ENCODE data around the gene IGSF22.

Gene IGSF22

GRCh38 chr11:18726040-18726439 is at the start of gene IGSF22:
Gene IGSF22 (minus strand): TSS chr11:18726188. CDS start chr11:18724236, 1,952 bp downstream.
- POLR2A ChIA-PET = no interaction called here
- H3K4me3 ChIP-seq (ENCODE audit: low read depth, low read length) = no peak within 1 kb of the TSS
- DNase-seq (ENCODE audit: low read depth, low spot score) = no peak
- CTCF ChIA-PET = interaction anchor here (11.1 kb wide), 1 partner anchor 9 kb away, joined by 132 read pairs; no protein-coding TSS in a partner anchor
- TF ChIP-seq, protein P1, sequence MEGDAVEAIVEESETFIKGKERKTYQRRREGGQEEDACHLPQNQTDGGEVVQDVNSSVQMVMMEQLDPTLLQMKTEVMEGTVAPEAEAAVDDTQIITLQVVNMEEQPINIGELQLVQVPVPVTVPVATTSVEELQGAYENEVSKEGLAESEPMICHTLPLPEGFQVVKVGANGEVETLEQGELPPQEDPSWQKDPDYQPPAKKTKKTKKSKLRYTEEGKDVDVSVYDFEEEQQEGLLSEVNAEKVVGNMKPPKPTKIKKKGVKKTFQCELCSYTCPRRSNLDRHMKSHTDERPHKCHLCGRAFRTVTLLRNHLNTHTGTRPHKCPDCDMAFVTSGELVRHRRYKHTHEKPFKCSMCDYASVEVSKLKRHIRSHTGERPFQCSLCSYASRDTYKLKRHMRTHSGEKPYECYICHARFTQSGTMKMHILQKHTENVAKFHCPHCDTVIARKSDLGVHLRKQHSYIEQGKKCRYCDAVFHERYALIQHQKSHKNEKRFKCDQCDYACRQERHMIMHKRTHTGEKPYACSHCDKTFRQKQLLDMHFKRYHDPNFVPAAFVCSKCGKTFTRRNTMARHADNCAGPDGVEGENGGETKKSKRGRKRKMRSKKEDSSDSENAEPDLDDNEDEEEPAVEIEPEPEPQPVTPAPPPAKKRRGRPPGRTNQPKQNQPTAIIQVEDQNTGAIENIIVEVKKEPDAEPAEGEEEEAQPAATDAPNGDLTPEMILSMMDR (IDR thresholded peaks at IDR 0.05; ENCODE audit: insufficient read depth, low read length, missing control alignments) = no peak

DNA sequence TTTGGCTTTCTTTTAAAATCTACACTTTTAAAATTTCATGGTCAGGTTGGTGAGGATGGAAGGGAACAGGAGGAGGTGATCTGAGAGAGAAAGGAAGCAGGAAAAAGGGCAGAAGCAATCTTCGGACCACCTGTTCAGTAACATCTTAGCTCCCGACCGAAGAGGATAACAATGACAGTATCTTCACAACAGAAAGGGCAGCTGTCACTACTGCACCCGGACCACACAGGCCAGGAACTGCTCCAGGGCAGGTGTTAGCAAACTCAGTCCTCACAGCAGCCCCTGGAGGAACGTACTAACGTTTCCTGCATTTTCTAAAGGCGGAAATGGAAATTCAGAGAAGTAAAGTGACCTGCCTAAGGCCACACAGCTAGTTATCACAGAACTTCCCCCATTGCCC is 48.8 kb upstream of the IGSF22 start:
- no peak for DNase-seq (ENCODE audit: low read depth, low spot score)
- ChIA-PET CTCF (interaction anchor here (0.6 to 6.0 kb wide), 13 partner anchors 9 to 659 kb away, joined by 3 to 67 read pairs (median 6); no protein-coding TSS in a partner anchor), POLR2A (no interaction called here)
- H3K4me3 ChIP-seq (ENCODE audit: low read depth, low read length) = no peak overlapping the region
- TF ChIP-seq, protein P1 (IDR thresholded peaks at IDR 0.05; ENCODE audit: insufficient read depth, low read length, missing control alignments) = no peak

DNA sequence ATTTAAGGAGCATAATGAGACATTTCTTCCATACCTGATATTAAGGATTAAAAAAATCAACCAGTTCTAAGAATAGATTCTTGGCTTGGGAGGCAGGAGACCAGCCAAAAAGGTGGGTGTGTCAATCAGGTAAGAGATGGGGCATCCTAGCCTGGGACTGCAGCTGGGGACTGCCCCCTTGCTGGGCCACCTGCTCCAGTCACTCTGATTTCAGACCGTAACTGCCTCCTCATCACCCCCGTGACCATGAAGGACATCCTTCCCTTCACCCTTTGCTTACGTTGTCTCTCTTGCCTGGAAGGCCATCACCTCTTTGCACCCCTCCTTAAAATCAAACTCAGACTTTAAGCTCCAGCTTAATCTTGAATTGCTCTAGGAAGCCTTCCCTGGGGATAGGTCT is 47.7 kb upstream of the IGSF22 start:
- POLR2A ChIA-PET = no interaction called here

GRCh38 chr11:18773104-18773503 is 47.1 kb upstream of the IGSF22 start:
- POLR2A ChIA-PET = no interaction called here

More for the DNA sequence above, 47.7 kb upstream of the IGSF22 start:
- no peak for DNase-seq (ENCODE audit: low read depth, low spot score)
- TF ChIP-seq, protein P1 (IDR thresholded peaks at IDR 0.05; ENCODE audit: insufficient read depth, low read length, missing control alignments) = no peak
- CTCF ChIA-PET = interaction anchor here (1.8 to 6.0 kb wide), 2 partner anchors 9 to 52 kb away, joined by 6 to 67 read pairs; no protein-coding TSS in a partner anchor
- no peak overlapping the region for H3K4me3 ChIP-seq (ENCODE audit: low read depth, low read length)

GRCh38 chr11:18772211-18772610 is 46.2 kb upstream of the IGSF22 start:
- TF ChIP-seq, protein P1 (IDR thresholded peaks at IDR 0.05; ENCODE audit: insufficient read depth, low read length, missing control alignments) = no peak
- no peak for DNase-seq (ENCODE audit: low read depth, low spot score)
- ChIA-PET CTCF (no interaction called here), POLR2A (no interaction called here)
- no peak overlapping the region for H3K4me3 ChIP-seq (ENCODE audit: low read depth, low read length)

More at GRCh38 chr11:18773104-18773503, 47.1 kb upstream of the IGSF22 start:
- DNase-seq (ENCODE audit: low read depth, low spot score) = no peak
- TF ChIP-seq, protein P1 (IDR thresholded peaks at IDR 0.05; ENCODE audit: insufficient read depth, low read length, missing control alignments) = no peak
- no peak overlapping the region for H3K4me3 ChIP-seq (ENCODE audit: low read depth, low read length)
- CTCF ChIA-PET = interaction anchor here (1.8 to 6.0 kb wide), 2 partner anchors 8 to 51 kb away, joined by 6 to 67 read pairs; no protein-coding TSS in a partner anchor

- CTCF ChIA-PET = interaction anchor here (1.5 kb wide), 1 partner anchor 8 kb away, joined by 3 read pairs; no protein-coding TSS in a partner anchor
- POLR2A ChIA-PET = no interaction called here
- no peak for DNase-seq (ENCODE audit: low read depth, low spot score)
- H3K4me3 ChIP-seq (ENCODE audit: low read depth, low read length) = no peak overlapping the region
- TF ChIP-seq, protein P1 (IDR thresholded peaks at IDR 0.05; ENCODE audit: insufficient read depth, low read length, missing control alignments) = no peak
Observed at GRCh38 chr11:18771266-18772035, 45.5 kb upstream of the IGSF22 start.
